Cardiac fibroblast (primary cell): ENCODE results near the gene BIRC3.
A peak's percentile ranks its signal among the peaks of the same experiment; 100 is the strongest.

ENCODE experiments used
- DNase-seq, 2 donors: peaks; one replicate each; pipeline versions ENCODE4 v3.0.0 to v3.0.0-alpha.2; 2010; ENCODE audit warnings: low read depth in 2 of 2
- H3K4me3 ChIP-seq, 2 donors: replicated peaks in 1 of 2; 1 replicate in 1 of 2; 2 replicates in 1 of 2; pipeline ENCODE4 v1.5.1; 2011; ENCODE audit warnings: low read depth in 2 of 2, low read length in 2 of 2, mild to moderate bottlenecking in 2 of 2, moderate library complexity in 1 of 2
- CTCF ChIP-seq: IDR thresholded peaks from one replicate; pipeline ENCODE4 v1.5.1; 2011; ENCODE audit warnings: low read depth, mild to moderate bottlenecking, low read length, inconsistent platforms

BIRC3 gene

DNA sequence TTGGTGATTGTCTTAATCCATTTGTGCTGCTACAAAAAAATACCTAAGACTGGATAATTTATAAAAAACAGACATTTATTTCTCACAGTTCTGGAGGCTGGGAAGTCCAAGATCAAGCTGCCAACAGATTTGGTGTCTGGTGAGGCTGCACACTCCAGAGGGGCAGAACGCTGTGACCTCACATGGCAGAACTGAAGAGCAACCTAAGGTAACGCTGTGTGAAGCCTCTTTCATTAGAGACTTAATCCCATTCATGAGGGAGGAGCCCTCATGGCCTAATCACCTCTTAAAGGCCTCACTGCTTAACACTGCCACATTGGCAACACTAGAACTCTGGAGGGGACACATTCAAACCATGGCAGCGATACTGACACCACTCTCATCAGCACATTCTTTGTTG lies 42.7 kb upstream of the BIRC3 start:
- no peak for TF ChIP-seq CTCF
- H3K4me3 ChIP-seq, result no peak overlapping the region
- DNase-seq, result no peak

DNA sequence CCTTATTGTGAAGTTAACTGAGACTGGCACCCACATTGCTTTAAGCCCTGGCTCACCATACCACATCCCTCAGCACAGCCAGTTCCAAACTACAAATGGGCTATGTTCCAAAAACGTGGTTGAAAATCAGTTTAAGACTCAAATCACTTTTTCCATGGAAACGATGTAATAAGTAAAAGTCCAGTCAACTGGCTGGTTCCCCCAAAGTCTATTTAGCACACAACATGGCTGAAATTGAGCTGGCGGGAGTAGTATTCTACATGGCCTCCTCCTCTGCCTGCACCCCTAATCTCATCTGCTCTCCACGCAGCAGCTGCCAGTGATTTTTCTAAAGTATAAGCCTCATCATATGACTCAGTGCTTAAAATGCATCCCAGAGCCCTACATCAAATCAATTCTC lies 40.9 kb upstream of the BIRC3 start:
- peak in 1 of 2 donors; percentile 59 for DNase-seq

DNA sequence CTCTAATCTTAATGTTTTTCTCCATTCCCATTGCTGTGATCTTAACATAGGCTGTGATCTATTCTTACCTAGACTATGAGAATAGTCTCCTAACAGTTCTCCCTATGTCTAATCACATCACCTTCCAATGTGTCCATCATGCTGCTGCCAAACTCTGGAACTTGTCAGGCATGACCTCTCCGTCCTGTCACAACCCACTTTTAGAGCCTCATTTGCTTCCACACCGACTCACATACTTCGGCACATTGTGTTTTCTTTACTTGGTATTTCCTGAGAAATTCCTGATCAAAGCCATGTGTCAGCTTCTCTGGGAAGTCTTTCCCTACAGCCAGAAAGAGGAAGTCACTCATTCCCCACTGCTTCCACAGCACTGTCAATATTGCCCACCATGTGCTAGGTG lies 40.5 kb upstream of the BIRC3 start:
- TF ChIP-seq CTCF, result no peak
- H3K4me3 ChIP-seq, result no peak overlapping the region
- DNase-seq, result no peak

More for the DNA sequence above, 40.9 kb upstream of the BIRC3 start:
- no peak overlapping the region for H3K4me3 ChIP-seq
- no peak for TF ChIP-seq CTCF

GRCh38 chr11:102279641-102280170 lies 37.6 kb upstream of the BIRC3 start:
- TF ChIP-seq CTCF, result peak; percentile 30
- no peak overlapping the region for H3K4me3 ChIP-seq
- DNase-seq, result peak; percentile 46 to 75

DNA sequence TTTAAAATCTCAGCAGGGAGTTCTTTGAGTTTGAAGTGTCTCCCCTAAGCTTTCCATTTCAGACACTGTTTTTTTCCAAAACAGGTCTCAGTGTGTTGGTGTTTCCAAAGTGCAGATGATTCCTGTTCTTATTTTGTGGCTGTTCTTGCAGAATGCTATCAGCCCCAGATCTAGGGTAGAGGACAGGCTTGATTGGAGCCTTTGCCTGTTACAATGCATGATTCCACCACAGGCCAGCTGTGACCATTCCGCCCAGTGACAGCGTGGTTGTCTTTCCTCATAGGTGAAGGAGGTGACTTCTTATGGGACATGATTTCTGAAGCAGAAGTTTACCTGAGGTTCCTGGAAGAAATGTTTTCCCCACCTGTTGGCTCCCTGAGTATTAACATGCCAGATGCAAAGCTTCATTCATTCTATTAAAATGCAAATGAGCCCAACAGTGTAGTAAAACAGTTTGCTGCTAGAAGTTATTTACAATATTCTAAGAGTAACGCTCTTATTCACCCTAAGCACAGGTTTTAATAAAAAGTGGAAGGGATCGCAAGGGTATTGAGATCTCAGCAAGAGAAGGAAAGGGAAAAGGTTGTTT lies 36.9 kb upstream of the BIRC3 start:
- TF ChIP-seq CTCF, result no peak
- H3K4me3 ChIP-seq, result no peak overlapping the region
- no peak for DNase-seq

GRCh38 chr11:102283116-102283485 lies 34.2 kb upstream of the BIRC3 start:
- TF ChIP-seq CTCF, result no peak
- DNase-seq, result peak in 1 of 2 donors; percentile 48
- no peak overlapping the region for H3K4me3 ChIP-seq

DNA sequence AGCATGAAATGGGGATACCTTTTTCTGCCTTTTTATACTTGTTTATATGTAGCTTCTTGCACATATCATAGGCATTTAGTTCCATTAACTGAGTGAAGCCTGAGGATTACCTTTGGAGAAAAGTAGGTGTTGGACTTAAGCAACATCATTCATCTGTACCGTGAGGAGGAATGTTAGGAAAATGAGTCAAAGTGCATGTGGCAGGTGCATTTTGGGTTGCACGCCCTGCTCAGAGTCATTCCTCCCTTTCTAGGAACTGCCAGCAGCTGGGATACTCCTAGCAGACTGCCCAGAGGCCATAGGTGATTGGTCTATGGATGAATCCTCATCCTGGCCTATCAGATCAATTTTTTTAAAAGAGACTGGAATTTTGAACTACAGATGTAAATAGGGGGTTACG lies 33.3 kb upstream of the BIRC3 start:
- no peak for DNase-seq
- no peak overlapping the region for H3K4me3 ChIP-seq
- TF ChIP-seq CTCF, result no peak
